K562 (cell line): ENCODE results near the gene RUNX1. TPM values are rescaled to one million over a fixed set of nuclear protein-coding genes. Genes with fewer than 3 reads are reported as not detected.

Experiments
- AFF1 ChIP-seq, 2 experiments: fragments of 450-650 bp; IDR thresholded peaks; 2 replicates each; pipeline ENCODE4 v1.6.1; 2018; ENCODE audit warnings: mild to moderate bottlenecking in 2 of 2, low read depth in 1 of 2; ENCODE audit not compliant: partially characterized antibody in 2 of 2
- ARHGAP35 ChIP-seq: fragments of 450-650 bp; IDR thresholded peaks from 2 replicates; pipeline ENCODE4 v1.6.1; 2018; ENCODE audit not compliant: partially characterized antibody
- BCL6 ChIP-seq: fragments of 250-450 bp; sonication (Bioruptor Pico); IDR thresholded peaks from 2 replicates; pipeline ENCODE4 v1.4.0; 2020
- BRD9 ChIP-seq: fragments of 450-650 bp; IDR thresholded peaks from 2 replicates; pipeline ENCODE4 v1.6.1; 2018; ENCODE audit warnings: low read depth; ENCODE audit not compliant: partially characterized antibody
- CBFA2T3 ChIP-seq: fragments of 450-650 bp; IDR thresholded peaks from 2 replicates; pipeline ENCODE4 v1.6.1; 2017
- ETV5 ChIP-seq: sonication (generic); formaldehyde crosslinking; IDR thresholded peaks from 2 replicates; pipeline ENCODE4 v1.4.0; 2020; ENCODE audit warnings: low read depth, mild to moderate bottlenecking, missing genetic modification reagents
- HDAC8 ChIP-seq: fragments of 450-650 bp; IDR thresholded peaks from 2 replicates; pipeline ENCODE4 v1.6.1; 2016; ENCODE audit warnings: mild to moderate bottlenecking, missing genetic modification characterization, moderate library complexity, missing compliant biosample characterization
- HIVEP1 ChIP-seq: fragments of 250-450 bp; sonication (Bioruptor Pico); IDR thresholded peaks from 2 replicates; pipeline ENCODE4 v1.4.0; 2020; ENCODE audit warnings: mild to moderate bottlenecking
- ILF3 ChIP-seq: fragments of 450-650 bp; IDR thresholded peaks from 2 replicates; pipeline ENCODE4 v1.6.1; 2018; ENCODE audit warnings: antibody characterized with exemption, mild to moderate bottlenecking, moderate library complexity, borderline replicate concordance
- MAZ ChIP-seq, 2 experiments: fragments of 450-650 bp in 1 of 2; sonication (generic) in 1 of 2; formaldehyde crosslinking; IDR thresholded peaks in 1 of 2; conservative IDR thresholded peaks in 1 of 2; 2 replicates each; pipeline versions ENCODE4 v1.4.0 to v1.5.0; 2020; ENCODE audit warnings: mild to moderate bottlenecking in 1 of 2, missing genetic modification reagents in 1 of 2
- MED1 ChIP-seq: sonication (generic); formaldehyde crosslinking; IDR thresholded peaks from 2 replicates; pipeline ENCODE4 v1.8.1; 2023; ENCODE audit warnings: missing genetic modification reagents, borderline replicate concordance
- MTA2 ChIP-seq: fragments of 450-650 bp; IDR thresholded peaks from 2 replicates; pipeline ENCODE4 v1.6.1; 2016; ENCODE audit warnings: low read depth
- MXD1 ChIP-seq: fragments of 250-450 bp; sonication (Bioruptor Pico); IDR thresholded peaks from 2 replicates; pipeline ENCODE4 v1.8.0; 2021; ENCODE audit warnings: borderline replicate concordance, mild to moderate bottlenecking, moderate library complexity; ENCODE audit not compliant: poor library complexity, severe bottlenecking
- NCOR1 ChIP-seq: fragments of 450-650 bp; IDR thresholded peaks from 2 replicates; pipeline ENCODE4 v1.6.1; 2016; ENCODE audit warnings: mild to moderate bottlenecking, moderate library complexity
- SMARCA4 ChIP-seq: fragments of 450-650 bp; IDR thresholded peaks from 2 replicates; pipeline ENCODE4 v1.6.1; 2016
- STAG1 ChIP-seq: sonication (generic); formaldehyde crosslinking; IDR thresholded peaks from 2 replicates; pipeline ENCODE4 v1.5.0; 2020; ENCODE audit warnings: missing genetic modification reagents, borderline replicate concordance
- SUPT5H ChIP-seq: fragments of 450-650 bp; IDR thresholded peaks from 2 replicates; pipeline ENCODE4 v1.6.1; 2016
- TAL1 ChIP-seq: fragments of 450-650 bp; IDR thresholded peaks from 2 replicates; pipeline ENCODE4 v1.6.1; 2016; ENCODE audit warnings: mild to moderate bottlenecking
- TCFL5 ChIP-seq: fragments of 250-450 bp; sonication (Bioruptor Pico); conservative IDR thresholded peaks from 2 replicates; pipeline ENCODE4 v1.6.1; 2021; ENCODE audit warnings: mild to moderate bottlenecking, moderate library complexity, matching md5 sums
- USF1 ChIP-seq: sonication (generic); formaldehyde crosslinking; IDR thresholded peaks from 2 replicates; pipeline ENCODE4 v1.9.0; 2022; ENCODE audit warnings: mild to moderate bottlenecking, missing genetic modification reagents
- ZNF384 ChIP-seq: IDR thresholded peaks from 2 replicates; pipeline ENCODE4 v1.6.1; 2012; ENCODE audit warnings: low read depth, low read length, improper control_type of control experiment
- ZNF408 ChIP-seq: fragments of 250-450 bp; sonication (Bioruptor Pico); IDR thresholded peaks from 2 replicates; pipeline ENCODE4 v1.4.0; 2020; ENCODE audit warnings: low read depth, mild to moderate bottlenecking, moderate library complexity
- ZNF41 ChIP-seq: fragments of 250-450 bp; sonication (Bioruptor Pico); conservative IDR thresholded peaks from 2 replicates; pipeline ENCODE4 v1.4.0; 2020; ENCODE audit warnings: mild to moderate bottlenecking
- ZNF511 ChIP-seq: sonication (generic); formaldehyde crosslinking; IDR thresholded peaks from 2 replicates; pipeline ENCODE4 v1.8.0; 2022; ENCODE audit warnings: mild to moderate bottlenecking, missing genetic modification reagents
- ZZZ3 ChIP-seq: fragments of 450-650 bp; IDR thresholded peaks from 2 replicates; pipeline ENCODE4 v1.6.1; 2016; ENCODE audit warnings: antibody characterized with exemption, mild to moderate bottlenecking, moderate library complexity
- polyA plus RNA-seq, 8 experiments: library from polyadenylated mRNA; depleted of rRNA in 4 of 8; stranded (reverse) in 5 of 8; unstranded in 3 of 8; fragments of >200 nt; fragmentation: Nextera tagmentation in 2 of 8; fragmentation: Illumina TruSeq in 1 of 8; extraction: Ambion mirVana in 2 of 8; extraction: Trizol in 1 of 8; gene quantifications; 2 replicates each; pipeline versions ENCODE4 v1.2.1 to v1.2.3, GENCODE V29; 2011 to 2014; ENCODE audit warnings: inconsistent platforms in 1 of 8, missing spikeins in 1 of 8
- total RNA-seq, 7 experiments: library from RNA; depleted of rRNA in 6 of 7; stranded (reverse); fragments of >200 nt in 6 of 7; fragmentation: Illumina TruSeq in 2 of 7; extraction: Trizol in 2 of 7; gene quantifications; 2 replicates each; pipeline versions ENCODE4 v1.2.1 to v1.2.3, GENCODE V29; 2011 to 2021; ENCODE audit warnings: low replicate concordance in 1 of 7

Gene RUNX1
- total and polyA plus RNA-seq, 9 of the 15 experiments (the other 6 are each of a cell fraction or from before 2014, with no cell fraction given), result 2.2 to 68.6 (median 17.8) TPM

- TF ChIP-seq AFF1 (IDR thresholded peaks at IDR 0.05; ENCODE audit: low read depth in 1 of 2, partially characterized antibody in 2 of 2) (peak in 1 of 2 experiments; percentile 24), BRD9 (no peak), ETV5 (CRISPR knock-in tag) (no peak), MXD1 (CRISPR knock-in tag) (no peak), MTA2 (peak; percentile 23; the same call in 1 of the 2 replicates), ILF3 (no peak), ZNF511 (no peak), SMARCA4 (peak; percentile 65), BCL6 (no peak), ZNF408 (CRISPR knock-in tag) (no peak), CBFA2T3 (peak; percentile 82), MED1 (CRISPR knock-in tag) (no peak), ZZZ3 (no peak), ARHGAP35 (no peak), ZNF41 (CRISPR knock-in tag) (0 out of 2 replicates have a peak, but pooled peaks have one; percentile 15), STAG1 (CRISPR knock-in tag) (no peak), ZNF384 (0 out of 2 replicates have a peak, but pooled peaks have one; percentile 41), MAZ (CRISPR knock-in tag; conservative IDR thresholded peaks at IDR 0.05 in 1 of 2, IDR thresholded peaks at IDR 0.05 in 1 of 2) (peak in 1 of 2 experiments; percentile 37; a peak in 2 of 4 replicates), NCOR1 (peak; percentile 66; the same call in 1 of the 2 replicates), HIVEP1 (CRISPR knock-in tag) (no peak), TAL1 (peak; percentile 38; the same call in 1 of the 2 replicates), HDAC8 (no peak), USF1 (no peak), SUPT5H (no peak), TCFL5 (no peak)
Observed at GRCh38 chr21:34996304-34997101, 52.6 kb downstream of the RUNX1 start (continued).
